GM10266 (cell line): ENCODE measurements around the gene CHST12.
"Not testable (repeated sequence)": the region's sequence is repeated elsewhere in the genome, so short reads cannot be mapped to it uniquely, and the experiment has no call there.

Experiments
- DNase-seq: peaks from one replicate; pipeline ENCODE4 v3.0.0; 2012; ENCODE audit errors: extremely low spot score
- TF ChIP-seq, protein P1 (sequence below): IDR thresholded peaks from 2 replicates; pipeline ENCODE4 v1.5.1; 2012; ENCODE audit warnings: mild to moderate bottlenecking, low read depth; ENCODE audit not compliant: control insufficient read depth, insufficient read depth; ENCODE audit errors: missing control alignments

The CHST12 gene

DNA sequence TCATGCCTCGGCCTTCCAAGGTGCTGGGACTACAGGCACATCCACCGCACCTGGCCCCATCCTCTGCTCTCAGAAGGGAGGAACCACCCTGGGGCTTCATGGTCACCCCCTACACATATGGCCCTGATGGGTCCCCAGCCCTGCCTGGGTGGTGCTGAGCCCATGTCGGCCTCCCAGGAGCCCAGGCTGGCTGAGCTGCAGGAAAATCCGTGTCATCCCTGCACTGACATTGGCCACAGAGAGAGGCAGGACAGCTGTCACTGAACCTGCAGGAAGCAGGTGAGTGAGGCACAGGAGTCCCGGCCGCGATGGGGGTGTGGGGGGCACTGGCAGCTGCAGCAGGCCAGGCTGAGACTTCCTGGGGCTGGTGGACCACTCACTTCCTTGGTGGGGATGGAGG, 64.8 kb downstream of the CHST12 start:
- TF ChIP-seq, protein P1, sequence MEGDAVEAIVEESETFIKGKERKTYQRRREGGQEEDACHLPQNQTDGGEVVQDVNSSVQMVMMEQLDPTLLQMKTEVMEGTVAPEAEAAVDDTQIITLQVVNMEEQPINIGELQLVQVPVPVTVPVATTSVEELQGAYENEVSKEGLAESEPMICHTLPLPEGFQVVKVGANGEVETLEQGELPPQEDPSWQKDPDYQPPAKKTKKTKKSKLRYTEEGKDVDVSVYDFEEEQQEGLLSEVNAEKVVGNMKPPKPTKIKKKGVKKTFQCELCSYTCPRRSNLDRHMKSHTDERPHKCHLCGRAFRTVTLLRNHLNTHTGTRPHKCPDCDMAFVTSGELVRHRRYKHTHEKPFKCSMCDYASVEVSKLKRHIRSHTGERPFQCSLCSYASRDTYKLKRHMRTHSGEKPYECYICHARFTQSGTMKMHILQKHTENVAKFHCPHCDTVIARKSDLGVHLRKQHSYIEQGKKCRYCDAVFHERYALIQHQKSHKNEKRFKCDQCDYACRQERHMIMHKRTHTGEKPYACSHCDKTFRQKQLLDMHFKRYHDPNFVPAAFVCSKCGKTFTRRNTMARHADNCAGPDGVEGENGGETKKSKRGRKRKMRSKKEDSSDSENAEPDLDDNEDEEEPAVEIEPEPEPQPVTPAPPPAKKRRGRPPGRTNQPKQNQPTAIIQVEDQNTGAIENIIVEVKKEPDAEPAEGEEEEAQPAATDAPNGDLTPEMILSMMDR: no peak
- DNase-seq: no peak

DNA sequence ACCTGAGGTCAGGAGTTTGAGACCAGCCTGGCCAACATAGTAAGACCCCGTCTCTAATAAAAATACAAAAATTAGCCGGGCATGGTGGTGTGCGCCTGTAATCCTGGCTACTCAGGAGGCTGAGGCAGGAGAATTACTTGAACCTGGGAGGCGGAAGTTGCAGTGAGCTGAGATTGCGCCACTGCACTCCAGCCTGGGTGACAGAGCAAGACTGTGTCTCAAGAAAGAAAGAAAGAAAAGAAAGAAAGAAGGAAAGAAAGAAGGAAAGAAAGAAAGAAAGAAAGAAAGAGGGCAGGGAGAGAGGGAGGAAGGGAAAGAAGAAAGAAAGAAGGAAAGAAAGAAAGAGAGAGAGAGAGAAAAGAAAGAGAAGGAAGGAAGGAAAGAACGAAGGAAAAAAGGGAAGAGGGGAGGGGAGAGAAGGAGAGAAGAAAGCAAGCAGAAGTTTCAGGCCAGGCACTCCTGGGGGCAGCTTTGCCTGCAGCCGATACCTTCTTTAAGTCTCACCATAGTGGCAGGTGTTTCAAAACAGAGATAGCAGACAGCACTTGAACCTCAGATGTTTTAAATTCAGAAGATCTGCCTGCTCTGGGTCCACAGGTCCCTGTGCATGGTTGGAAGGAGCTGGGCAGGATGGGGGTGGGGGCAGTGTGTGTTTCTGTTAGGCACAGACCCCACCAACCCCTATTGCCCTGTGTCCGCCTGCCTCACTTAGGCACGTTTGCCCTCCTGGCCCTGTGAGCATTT, 66.2 kb downstream of the CHST12 start:
- not testable (repeated sequence) for DNase-seq

DNA sequence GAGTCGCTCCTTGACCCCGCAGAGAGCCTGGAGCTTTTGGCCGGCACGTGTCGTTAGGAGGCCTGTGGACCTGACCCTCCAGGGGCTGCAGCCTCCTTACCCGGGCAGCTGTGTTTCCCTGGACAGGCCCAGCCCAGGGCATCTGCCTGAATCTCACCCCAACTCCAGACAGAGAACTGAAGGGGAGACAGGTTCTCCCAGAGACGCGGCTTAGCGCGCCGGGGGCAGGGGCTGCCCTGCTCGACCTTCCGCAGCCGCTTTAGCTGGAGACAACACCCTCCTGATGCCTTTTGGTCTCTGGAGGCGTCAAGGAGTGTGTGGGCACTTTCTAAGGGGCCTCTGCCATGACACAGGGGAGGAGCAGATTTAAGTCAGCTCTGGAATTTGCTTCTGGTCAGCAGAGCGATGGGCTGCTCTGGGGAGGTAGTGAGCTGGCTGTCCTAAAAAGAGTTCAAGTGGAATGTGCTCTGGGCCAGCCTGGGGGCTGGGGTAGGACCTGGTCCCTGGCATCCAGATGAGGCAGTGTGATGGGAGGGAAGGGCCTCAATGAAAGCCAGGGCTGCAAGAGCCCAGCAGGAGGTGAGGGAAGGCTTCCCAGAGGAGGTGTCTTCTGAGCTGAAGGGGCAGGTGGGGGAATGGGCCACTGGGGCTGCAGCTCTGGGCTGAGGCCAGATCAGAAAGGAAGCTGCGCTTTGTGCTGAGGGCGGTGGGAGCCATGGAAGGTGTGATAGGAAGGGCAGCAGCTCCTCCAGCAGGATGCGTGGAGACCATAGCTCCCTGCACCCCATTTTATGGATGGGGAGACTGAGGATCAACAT, 67.0 kb downstream of the CHST12 start:
- TF ChIP-seq, protein P1: no peak
- DNase-seq: no peak

- no peak for DNase-seq
Observed at GRCh38 chr7:2471022-2471329, 67.6 kb downstream of the CHST12 start.

DNA sequence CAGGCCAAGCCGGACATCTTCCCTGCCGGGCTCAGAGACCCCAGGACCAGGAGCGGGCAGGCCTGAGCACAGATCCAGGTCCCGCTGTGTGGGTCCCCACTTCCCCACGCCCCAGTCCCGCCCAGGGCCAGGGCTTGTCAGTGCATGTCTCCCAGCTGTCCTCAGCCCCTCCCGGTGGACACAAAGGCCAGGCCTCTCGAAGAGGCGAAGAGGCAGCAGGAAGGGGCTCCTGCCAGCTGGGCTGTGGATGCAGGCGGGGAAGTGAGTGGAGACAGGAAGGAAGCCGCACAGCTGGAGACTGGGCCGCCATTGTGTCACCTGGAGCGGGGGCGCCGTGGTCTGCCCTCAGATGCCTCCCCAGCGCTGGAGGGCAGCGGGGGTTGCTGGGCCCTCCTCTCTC, 68.0 kb downstream of the CHST12 start:
- no peak for DNase-seq
- TF ChIP-seq, protein P1: no peak

More at GRCh38 chr7:2471022-2471329, 67.6 kb downstream of the CHST12 start:
- TF ChIP-seq, protein P1: no peak

- TF ChIP-seq, protein P1: no peak
Observed at GRCh38 chr7:2472739-2473138, 69.3 kb downstream of the CHST12 start.

GRCh38 chr7:2473496-2474180, 70.2 kb downstream of the CHST12 start:
- TF ChIP-seq, protein P1: no peak
- DNase-seq: no peak

More at GRCh38 chr7:2472739-2473138, 69.3 kb downstream of the CHST12 start:
- DNase-seq: no peak
